ENCODE measurements around the gene COPB2.
A peak's percentile ranks its signal among the peaks of the same experiment; 100 is the strongest.

Gene COPB2

GRCh38 chr3:139327861-139328260 is 61.6 kb downstream of the COPB2 start:
- no peak for TF ChIP-seq CTCF (IDR thresholded peaks at IDR 0.05)
- Histone ChIP-seq H3K4me3 (no peak overlapping the region), H3K27ac (no peak overlapping the region)
- DNase-seq (ENCODE audit: low spot score), result peak; percentile 53

- DNase-seq (ENCODE audit: low spot score), result peak; percentile 33
- H3K4me3 ChIP-seq, result no peak overlapping the region
- TF ChIP-seq CTCF (IDR thresholded peaks at IDR 0.05), result no peak
- H3K27ac ChIP-seq, result no peak overlapping the region
Measured at GRCh38 chr3:139327231-139327630, 62.2 kb downstream of the COPB2 start.

- DNase-seq (ENCODE audit: low spot score), result peak; percentile 50
- H3K27ac ChIP-seq, result no peak overlapping the region
- no peak overlapping the region for H3K4me3 ChIP-seq
- no peak for TF ChIP-seq CTCF (IDR thresholded peaks at IDR 0.05)
Measured at GRCh38 chr3:139326707-139327106, 62.7 kb downstream of the COPB2 start.

GRCh38 chr3:139326131-139326530 is 63.3 kb downstream of the COPB2 start:
- DNase-seq (ENCODE audit: low spot score), result no peak
- Histone ChIP-seq H3K27ac (no peak overlapping the region), H3K4me3 (no peak overlapping the region)
- TF ChIP-seq CTCF (IDR thresholded peaks at IDR 0.05), result no peak

- peak; percentile 35 for DNase-seq (ENCODE audit: low spot score)
- Histone ChIP-seq H3K4me3 (no peak overlapping the region), H3K27ac (no peak overlapping the region)
- TF ChIP-seq CTCF (IDR thresholded peaks at IDR 0.05), result no peak
Measured at GRCh38 chr3:139325551-139325950, 63.9 kb downstream of the COPB2 start.

GRCh38 chr3:139324456-139324855 is 65.0 kb downstream of the COPB2 start:
- no peak overlapping the region for H3K4me3 ChIP-seq
- no peak for DNase-seq (ENCODE audit: low spot score)
- no peak for TF ChIP-seq CTCF (IDR thresholded peaks at IDR 0.05)
- no peak overlapping the region for H3K27ac ChIP-seq

GRCh38 chr3:139323146-139323545 is 66.3 kb downstream of the COPB2 start:
- no peak for DNase-seq (ENCODE audit: low spot score)
- Histone ChIP-seq H3K4me3 (no peak overlapping the region), H3K27ac (no peak overlapping the region)
- no peak for TF ChIP-seq CTCF (IDR thresholded peaks at IDR 0.05)
